HL-60/S4 treated with phorbol 12-myristate 13-acetate at 8.2 ng/mL for 4 days and 3 days (cell line): ENCODE measurements around the gene TBC1D3L.
"Not testable (repeated sequence)": the region's sequence is repeated elsewhere in the genome, so short reads cannot be mapped to it uniquely, and the experiment has no call there.

Experiments used
- in situ Hi-C: fragments of 300-500 bp; cut with MboI; formaldehyde crosslinking; loops from 2 replicates; pipeline ENCODE4 v1.15.0; 2022; ENCODE audit warnings: low sequenced_read_pairs

The TBC1D3L gene

DNA sequence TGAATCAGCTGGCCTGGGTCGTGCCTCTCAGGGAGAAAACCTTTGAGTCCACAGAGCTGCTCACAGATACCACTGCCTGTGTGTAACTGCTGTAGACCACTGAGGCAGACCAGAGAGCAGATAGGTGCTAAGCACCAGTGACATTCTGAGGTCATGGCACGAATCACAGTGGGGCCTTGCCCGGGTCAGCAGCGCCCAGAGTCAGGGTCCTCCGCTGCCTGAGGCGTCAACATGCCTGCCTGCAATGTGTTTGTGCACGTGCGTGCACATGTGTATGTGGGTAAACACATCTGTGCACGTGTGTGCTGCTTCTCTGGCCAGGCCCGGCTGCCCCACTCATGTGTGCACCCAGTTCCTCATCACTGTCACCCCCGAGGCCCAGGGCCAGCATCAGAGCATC is at the start of gene TBC1D3L:
TBC1D3L (minus strand) TSS at position 101 of the 400 bp plus-strand sequence. CDS start 1,540 bp downstream, outside the sequence.
- in situ Hi-C loops: not testable (repeated sequence)

DNA sequence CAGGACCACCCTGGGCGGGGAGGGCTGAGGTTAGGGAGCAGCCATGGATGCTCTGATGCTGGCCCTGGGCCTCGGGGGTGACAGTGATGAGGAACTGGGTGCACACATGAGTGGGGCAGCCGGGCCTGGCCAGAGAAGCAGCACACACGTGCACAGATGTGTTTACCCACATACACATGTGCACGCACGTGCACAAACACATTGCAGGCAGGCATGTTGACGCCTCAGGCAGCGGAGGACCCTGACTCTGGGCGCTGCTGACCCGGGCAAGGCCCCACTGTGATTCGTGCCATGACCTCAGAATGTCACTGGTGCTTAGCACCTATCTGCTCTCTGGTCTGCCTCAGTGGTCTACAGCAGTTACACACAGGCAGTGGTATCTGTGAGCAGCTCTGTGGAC is 14.8 kb upstream of the TBC1D3L start, which contains the start of gene TBC1D3D:
TBC1D3D (plus strand) TSS at position 301 of the 400 bp plus-strand sequence. CDS start 1,585 bp downstream, outside the sequence.
- in situ Hi-C loops: not testable (repeated sequence)
